OCI-LY3 (cell line): Measurements from ENCODE around the gene ZNF438.

ENCODE experiments used
- H2AFZ ChIP-seq: fragments of 200-600, 300-600 bp; shearing (Covaris generic); 2 replicates; pipeline ENCODE4 v1.6.0; 2014; ENCODE audit warnings: antibody characterized with exemption, low read depth, low read length
- H3K27ac ChIP-seq: fragments of 200-600, 300-600 bp; sonication (generic); 2 replicates; pipeline ENCODE4 v1.5.1; 2014; ENCODE audit warnings: mild to moderate bottlenecking, low read length, moderate library complexity, mixed read lengths
- H3K27me3 ChIP-seq: fragments of 200-600, 300-600 bp; sonication (generic); 2 replicates; pipeline ENCODE4 v1.6.1; 2014; ENCODE audit warnings: low read depth, low read length, mixed read lengths
- H3K36me3 ChIP-seq: fragments of 200-600, 300-600 bp; sonication (generic); replicated peaks from 2 replicates; pipeline ENCODE3; 2014; ENCODE audit warnings: low read depth, low read length, mixed read lengths
- H3K4me1 ChIP-seq: fragments of 300-600, 200-600 bp; sonication (generic); 2 replicates; pipeline ENCODE4 v1.6.1; 2014; ENCODE audit warnings: low read length, mixed read lengths
- H3K4me2 ChIP-seq: fragments of 200-600, 300-600 bp; sonication (generic); 2 replicates; pipeline ENCODE4 v1.6.1; 2014; ENCODE audit warnings: low read length, mixed read lengths
- H3K4me3 ChIP-seq: fragments of 300-600, 200-600 bp; sonication (generic); 2 replicates; pipeline ENCODE4 v1.5.1; 2014; ENCODE audit warnings: antibody characterized with exemption, mild to moderate bottlenecking, low read length, moderate library complexity
- H3K79me2 ChIP-seq: fragments of 300-600, 200-600 bp; shearing (Covaris generic); 2 replicates; pipeline ENCODE4 v1.6.1; 2014; ENCODE audit warnings: mild to moderate bottlenecking, low read length, mixed read lengths
- H3K9ac ChIP-seq: fragments of 300-600, 200-600 bp; shearing (Covaris generic); 2 replicates; pipeline ENCODE4 v1.6.0; 2014; ENCODE audit warnings: mild to moderate bottlenecking, low read length, moderate library complexity
- H3K9me3 ChIP-seq: fragments of 200-600, 300-600 bp; shearing (Covaris generic); 2 replicates; pipeline ENCODE4 v1.6.1; 2014; ENCODE audit warnings: low read length, mixed read lengths; ENCODE audit not compliant: insufficient read depth
- H4K20me1 ChIP-seq: fragments of 200-600, 300-600 bp; sonication (generic); 2 replicates; pipeline ENCODE4 v1.6.1; 2016; ENCODE audit warnings: low read length, mixed read lengths; ENCODE audit not compliant: insufficient read depth
- CTCF ChIP-seq: fragments of 200-600, 300-600 bp; sonication (generic); IDR thresholded peaks from 2 replicates; pipeline ENCODE4 v1.5.1; 2014; ENCODE audit warnings: antibody characterized with exemption, low read length, low read depth
- EZH2phosphoT487 ChIP-seq: fragments of 200-600 bp; shearing (Covaris generic); IDR thresholded peaks from 2 replicates; pipeline ENCODE4 v1.6.1; 2018; ENCODE audit warnings: antibody characterized with exemption, mixed run types, low read depth

ZNF438 gene

GRCh38 chr10:30897547-30897946 is 134.1 kb downstream of the ZNF438 start:
- no peak overlapping the region for H3K9ac ChIP-seq

GRCh38 chr10:30897048-30897447 is 134.6 kb downstream of the ZNF438 start:
- H4K20me1 ChIP-seq = no peaks in the 10 kb centered on the region
- no peaks in the 10 kb centered on the region for H3K36me3 ChIP-seq
- H2AFZ ChIP-seq = no peak overlapping the region
- H3K4me3 ChIP-seq = no peak overlapping the region
- no peak overlapping the region for H3K4me2 ChIP-seq
- no peaks in the 10 kb centered on the region for H3K79me2 ChIP-seq
- TF ChIP-seq CTCF (no peak), EZH2phosphoT487 (no peak)
- no peaks in the 10 kb centered on the region for H3K9me3 ChIP-seq
- H3K4me1 ChIP-seq = 0 out of 2 replicates have a peak, but pooled peaks cover 2% of the 10 kb centered on the region
- H3K9ac ChIP-seq = no peak overlapping the region
- no peak overlapping the region for H3K27ac ChIP-seq
- H3K27me3 ChIP-seq = no peaks in the 10 kb centered on the region

More at GRCh38 chr10:30897547-30897946, 134.1 kb downstream of the ZNF438 start:
- TF ChIP-seq CTCF (no peak), EZH2phosphoT487 (no peak)
- no peak overlapping the region for H3K4me2 ChIP-seq
- no peaks in the 10 kb centered on the region for H4K20me1 ChIP-seq
- H3K4me1 ChIP-seq = 0 out of 2 replicates have a peak, but pooled peaks cover 2% of the 10 kb centered on the region
- H3K4me3 ChIP-seq = no peak overlapping the region
- no peaks in the 10 kb centered on the region for H3K9me3 ChIP-seq
- no peaks in the 10 kb centered on the region for H3K27me3 ChIP-seq
- no peaks in the 10 kb centered on the region for H3K79me2 ChIP-seq
- H2AFZ ChIP-seq = no peak overlapping the region
- H3K36me3 ChIP-seq = no peaks in the 10 kb centered on the region
- H3K27ac ChIP-seq = no peak overlapping the region

- H3K4me2 ChIP-seq = no peak overlapping the region
- no peak overlapping the region for H2AFZ ChIP-seq
- H3K36me3 ChIP-seq = no peaks in the 10 kb centered on the region
- no peaks in the 10 kb centered on the region for H3K9me3 ChIP-seq
- no peaks in the 10 kb centered on the region for H4K20me1 ChIP-seq
- H3K79me2 ChIP-seq = no peaks in the 10 kb centered on the region
- H3K4me3 ChIP-seq = no peak overlapping the region
- H3K27ac ChIP-seq = no peak overlapping the region
- TF ChIP-seq EZH2phosphoT487 = no peak
- no peak for TF ChIP-seq CTCF
- 0 out of 2 replicates have a peak, but pooled peaks cover 2% of the 10 kb centered on the region for H3K4me1 ChIP-seq
- H3K27me3 ChIP-seq = no peaks in the 10 kb centered on the region
- H3K9ac ChIP-seq = no peak overlapping the region
Measured at GRCh38 chr10:30894221-30894620, 137.4 kb downstream of the ZNF438 start.

- H3K27me3 ChIP-seq = no peaks in the 10 kb centered on the region
- no peak overlapping the region for H3K27ac ChIP-seq
- no peak for TF ChIP-seq CTCF
- TF ChIP-seq EZH2phosphoT487 = no peak
Measured at GRCh38 chr10:30893208-30893607, 138.5 kb downstream of the ZNF438 start.

More at GRCh38 chr10:30893208-30893607, 138.5 kb downstream of the ZNF438 start:
- no peak overlapping the region for H3K9ac ChIP-seq
- H3K9me3 ChIP-seq = no peaks in the 10 kb centered on the region
- H3K36me3 ChIP-seq = no peaks in the 10 kb centered on the region
- H3K4me3 ChIP-seq = no peak overlapping the region
- H3K4me2 ChIP-seq = no peak overlapping the region
- H3K79me2 ChIP-seq = no peaks in the 10 kb centered on the region
- 0 out of 2 replicates have a peak, but pooled peaks cover 2% of the 10 kb centered on the region for H3K4me1 ChIP-seq
- no peaks in the 10 kb centered on the region for H4K20me1 ChIP-seq
- H2AFZ ChIP-seq = no peak overlapping the region
